GM18526 (cell line): ENCODE measurements around the gene LRRC74B.

Experiments used
- POLR2A ChIP-seq: IDR thresholded peaks from 3 replicates; pipeline ENCODE4 v1.6.1; 2011; ENCODE audit not compliant: insufficient read length; ENCODE audit errors: extremely low read depth

LRRC74B gene

GRCh38 chr22:21009638-21010425, 35.9 kb upstream of the LRRC74B start:
- no peak for TF ChIP-seq POLR2A

DNA sequence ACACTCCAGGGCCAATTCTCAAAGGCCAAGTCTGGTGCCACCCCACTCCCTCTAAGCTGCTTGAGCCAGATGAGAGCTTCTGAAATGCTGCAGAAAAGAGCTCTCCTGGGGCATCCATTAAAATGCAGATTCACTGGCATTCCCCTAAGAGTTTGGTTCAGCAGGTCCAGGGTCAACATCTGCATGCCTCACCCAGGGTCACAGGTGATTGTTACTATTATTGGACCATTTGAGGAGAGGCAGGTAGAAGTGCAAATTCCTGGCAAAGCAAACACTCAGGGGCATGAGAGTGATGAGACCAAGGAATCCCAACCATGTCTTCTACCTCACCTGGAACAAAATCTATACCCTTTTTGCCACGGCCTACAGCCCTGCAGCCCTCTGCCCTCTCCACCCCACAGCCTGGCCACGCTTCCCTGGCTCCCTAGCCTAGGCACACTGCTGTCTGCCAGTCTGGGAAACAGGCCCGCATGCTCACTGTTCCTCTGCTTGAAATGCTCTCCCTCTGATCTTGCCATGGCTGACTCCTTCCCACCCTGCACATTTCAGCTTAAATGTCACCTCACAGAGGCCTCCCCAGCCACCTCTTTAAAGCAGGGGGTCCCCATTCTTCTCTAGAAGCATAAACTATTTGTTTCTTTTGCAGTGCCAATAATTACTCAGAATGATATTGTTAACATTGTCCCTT, 35.2 kb upstream of the LRRC74B start:
- TF ChIP-seq POLR2A = no peak

GRCh38 chr22:21012446-21013407, 33.0 kb upstream of the LRRC74B start:
- TF ChIP-seq POLR2A = no peak

DNA sequence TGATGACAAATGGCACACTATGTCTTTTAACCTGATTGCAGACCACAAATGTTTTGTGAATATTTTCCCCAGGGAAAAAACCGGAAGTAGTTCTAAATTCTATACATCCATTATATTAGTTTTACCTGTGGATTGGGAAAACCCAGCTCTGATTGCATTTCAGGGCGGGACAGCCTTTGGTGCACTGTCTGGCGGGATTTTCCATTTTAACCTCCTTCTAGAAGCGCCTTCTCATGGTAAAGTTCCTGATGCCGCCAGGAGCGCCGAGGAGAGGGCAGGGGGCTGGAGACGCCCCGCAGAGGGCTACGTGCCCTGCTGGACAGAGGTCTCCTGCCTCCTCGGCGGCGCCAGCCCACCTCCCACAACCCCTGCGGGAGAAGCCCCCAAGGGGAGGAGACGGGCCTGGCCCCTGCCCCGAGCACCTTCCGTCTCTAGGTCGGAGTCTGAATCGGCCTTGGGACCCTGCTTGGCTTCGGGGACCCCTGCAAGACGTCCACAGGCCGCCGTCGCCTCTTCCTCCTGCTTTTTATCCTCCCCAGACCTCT, 32.0 kb upstream of the LRRC74B start:
- TF ChIP-seq POLR2A = no peak

DNA sequence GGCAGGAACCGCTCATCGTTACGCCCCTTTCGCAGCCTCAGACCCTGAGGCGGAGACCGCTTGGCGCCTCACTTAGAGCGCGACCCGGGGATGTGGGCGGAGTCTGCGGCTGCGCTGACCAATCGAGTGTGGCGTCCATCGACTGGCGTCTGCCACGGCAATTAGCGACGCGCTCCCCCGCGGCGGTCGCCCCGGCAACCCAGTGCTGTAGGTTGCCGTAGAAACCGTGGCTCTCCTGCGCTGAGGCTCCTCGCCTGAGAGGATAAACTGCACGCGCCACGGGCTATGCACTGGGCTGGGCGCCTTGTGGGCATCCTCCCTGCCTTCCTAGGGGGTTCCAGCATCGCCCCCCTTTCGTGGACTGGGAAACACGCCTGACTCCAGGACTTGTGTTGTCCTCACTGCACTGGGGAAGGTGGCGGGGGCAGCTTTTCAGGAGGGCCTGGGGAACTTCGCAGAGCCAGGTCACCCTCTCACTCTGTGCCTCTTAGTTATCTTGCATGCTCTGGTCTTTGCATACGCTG, 31.5 kb upstream of the LRRC74B start:
- no peak for TF ChIP-seq POLR2A

DNA sequence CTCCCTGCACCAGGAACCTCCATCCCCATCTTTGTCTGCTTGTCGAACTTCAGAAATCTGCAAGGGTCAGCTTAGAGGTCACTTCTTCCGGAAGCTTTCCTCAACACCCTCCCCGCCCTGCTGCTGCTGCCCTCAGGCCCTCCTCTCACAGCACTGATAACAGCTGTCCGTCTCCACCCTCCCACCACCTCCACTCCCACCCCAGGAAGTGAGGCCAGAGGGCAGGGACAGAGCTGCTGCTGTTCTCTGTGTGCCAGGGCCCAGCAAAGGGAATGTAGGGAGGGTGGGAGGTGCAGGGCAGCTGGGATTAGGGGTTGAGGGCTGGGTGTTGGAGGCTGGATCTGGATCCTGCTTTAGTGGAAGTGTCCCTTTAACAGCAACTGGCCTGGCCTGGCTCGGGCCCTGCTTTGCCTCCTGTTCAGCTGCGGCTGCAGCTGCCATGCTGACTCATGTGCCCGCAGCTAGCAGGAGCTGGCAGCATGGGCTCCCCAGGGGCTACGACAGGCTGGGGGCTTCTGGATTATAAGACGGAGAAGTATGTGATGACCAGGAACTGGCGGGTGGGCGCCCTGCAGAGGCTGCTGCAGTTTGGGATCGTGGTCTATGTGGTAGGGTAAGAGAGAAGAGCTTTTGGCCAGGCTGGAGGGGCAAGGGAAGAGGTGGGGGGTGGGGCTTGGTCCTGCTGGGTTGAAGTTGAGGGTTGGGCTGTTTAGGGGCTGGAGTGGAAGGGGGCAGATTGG, 30.9 kb upstream of the LRRC74B start, which contains the start of gene P2RX6:
Gene P2RX6 (plus strand): TSS at position 440 of the 740 bp plus-strand sequence. CDS start 10 bp downstream, at position 450.
- no peak for TF ChIP-seq POLR2A

DNA sequence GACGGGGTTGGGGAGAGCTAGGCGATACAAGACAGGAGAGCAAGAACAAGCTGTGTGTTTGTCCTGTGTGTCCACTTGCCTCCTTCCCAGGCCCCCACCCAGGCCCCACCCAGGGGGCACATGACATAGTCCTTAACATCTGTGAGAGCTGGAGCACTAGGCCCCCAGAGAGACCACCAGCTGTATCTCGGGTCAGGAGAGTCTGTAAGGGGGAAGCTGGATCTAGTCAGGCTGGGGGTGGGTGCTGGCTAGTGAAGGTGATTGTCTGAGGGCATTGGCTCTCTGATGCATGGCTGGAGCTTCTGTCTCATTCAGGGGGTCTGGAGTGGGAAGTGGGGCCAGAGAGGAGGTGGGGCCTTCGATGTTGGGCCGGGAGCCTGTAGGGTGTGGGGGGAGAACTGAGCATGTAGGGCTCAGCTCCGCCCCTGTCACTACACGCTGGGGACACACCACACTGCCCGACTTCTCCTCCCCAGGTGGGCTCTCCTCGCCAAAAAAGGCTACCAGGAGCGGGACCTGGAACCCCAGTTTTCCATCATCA, 30.2 kb upstream of the LRRC74B start:
- no peak for TF ChIP-seq POLR2A

DNA sequence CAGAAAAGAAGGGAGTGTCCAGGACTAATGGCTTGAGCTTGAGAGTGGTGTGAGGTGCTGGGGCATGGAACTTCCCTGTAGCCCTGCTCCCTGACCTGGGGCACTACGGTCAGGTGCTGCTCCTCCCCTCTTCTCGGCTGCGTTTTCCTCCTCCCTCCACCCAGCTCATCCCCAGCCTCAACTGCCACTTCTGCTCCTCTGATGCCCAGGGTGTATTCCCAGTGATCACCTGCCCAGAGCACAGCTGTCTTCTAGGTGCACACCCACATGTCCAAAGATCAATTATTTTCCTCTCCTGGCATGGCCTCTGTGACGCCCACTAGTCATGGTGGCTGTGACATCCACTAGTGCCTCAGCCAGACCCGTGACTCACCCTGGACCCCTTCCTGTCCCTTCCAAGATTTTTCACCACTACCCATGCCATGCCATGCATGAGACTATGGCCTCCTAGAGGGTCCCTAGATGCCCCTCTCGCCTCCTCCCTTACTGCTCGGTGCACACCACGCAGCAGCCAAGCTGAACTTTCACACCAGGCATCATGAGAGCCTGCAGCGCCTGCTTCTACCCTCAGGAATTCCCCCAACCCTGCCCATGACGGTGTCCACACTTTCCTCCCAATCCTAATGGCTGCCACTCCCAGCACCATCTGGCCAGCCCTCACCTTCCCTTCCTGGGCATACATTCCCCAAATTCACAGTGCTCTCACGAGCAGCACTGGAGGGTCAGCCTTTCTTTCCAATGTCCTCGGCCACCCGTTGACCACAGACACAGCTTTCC, 28.9 kb upstream of the LRRC74B start:
- no peak for TF ChIP-seq POLR2A

DNA sequence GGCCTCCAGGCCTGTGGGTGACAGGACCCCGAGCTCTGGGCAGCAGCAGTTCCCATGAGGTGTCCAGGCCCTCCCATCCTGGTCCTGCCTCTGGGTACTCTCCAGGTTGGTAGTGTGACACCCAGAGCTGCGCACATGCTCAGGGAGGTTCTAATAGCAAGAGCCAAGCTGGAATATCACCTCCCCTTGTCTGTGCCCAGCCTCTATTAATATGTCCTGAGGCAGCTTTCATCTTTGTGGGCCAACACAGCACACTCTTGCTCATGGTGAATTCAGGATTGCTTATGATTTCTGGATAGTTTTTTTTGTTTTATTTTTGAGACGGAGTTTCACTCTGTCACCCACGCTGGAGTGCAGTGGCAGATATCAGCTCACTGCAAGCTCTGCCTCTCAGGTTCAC, 27.4 kb upstream of the LRRC74B start:
- no peak for TF ChIP-seq POLR2A

- no peak for TF ChIP-seq POLR2A
Observed at GRCh38 chr22:21020802-21021429, 24.8 kb upstream of the LRRC74B start.

- TF ChIP-seq POLR2A = no peak
Observed at GRCh38 chr22:21022507-21022906, 23.2 kb upstream of the LRRC74B start.

DNA sequence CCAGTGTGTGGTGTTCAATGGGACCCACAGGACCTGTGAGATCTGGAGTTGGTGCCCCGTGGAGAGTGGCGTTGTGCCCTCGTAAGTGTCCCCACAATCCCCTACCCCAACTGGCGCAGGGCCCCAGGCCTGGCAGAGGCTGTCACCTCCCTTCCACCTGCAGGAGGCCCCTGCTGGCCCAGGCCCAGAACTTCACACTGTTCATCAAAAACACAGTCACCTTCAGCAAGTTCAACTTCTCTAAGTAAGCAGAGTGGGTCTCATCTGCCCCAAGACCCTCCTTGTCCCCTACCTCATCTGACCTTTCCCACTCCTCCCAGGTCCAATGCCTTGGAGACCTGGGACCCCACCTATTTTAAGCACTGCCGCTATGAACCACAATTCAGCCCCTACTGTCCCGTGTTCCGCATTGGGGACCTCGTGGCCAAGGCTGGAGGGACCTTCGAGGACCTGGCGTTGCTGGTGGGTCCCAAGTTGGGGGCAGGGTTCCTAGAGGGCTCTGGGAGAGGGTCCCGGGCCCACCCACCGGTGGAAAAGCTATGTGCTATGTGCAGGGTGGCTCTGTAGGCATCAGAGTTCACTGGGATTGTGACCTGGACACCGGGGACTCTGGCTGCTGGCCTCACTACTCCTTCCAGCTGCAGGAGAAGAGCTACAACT, 22.7 kb upstream of the LRRC74B start:
- no peak for TF ChIP-seq POLR2A
